ENCODE measurements around the gene BSND.
A peak's percentile ranks its signal among the peaks of the same experiment; 100 is the strongest.

The BSND gene

DNA sequence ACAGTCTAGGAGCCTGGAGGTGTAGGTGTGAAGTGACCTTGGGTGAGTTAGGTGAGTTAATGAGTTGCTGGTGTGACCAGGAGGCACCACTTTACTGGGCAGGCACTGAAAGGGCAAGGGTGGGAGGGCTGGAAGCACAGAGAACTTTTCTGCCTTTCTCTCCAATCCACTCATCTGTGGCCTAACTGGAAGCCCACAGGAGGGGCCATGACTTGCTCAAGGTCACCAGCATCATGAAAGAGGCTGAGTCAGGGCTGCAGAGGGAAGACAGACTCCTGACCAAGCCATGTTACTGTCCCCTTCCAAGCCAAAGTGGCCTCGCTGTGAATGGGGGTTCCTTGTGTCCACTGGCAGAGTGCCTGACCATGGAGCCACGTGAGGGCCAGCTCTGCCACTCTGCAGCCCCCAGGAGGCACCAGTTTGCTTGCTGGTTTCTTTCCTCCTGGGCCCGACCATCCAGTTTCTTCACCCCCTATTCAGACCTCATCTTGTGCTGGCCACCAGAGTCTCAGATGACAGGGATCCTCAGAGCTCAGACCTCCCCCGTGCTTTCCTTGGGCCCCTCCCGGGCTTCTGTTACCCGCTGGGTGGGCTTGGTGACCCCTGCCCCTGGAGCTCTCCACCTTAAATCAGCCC lies 4.3 kb upstream of the BSND start:
- no peak for DNase-seq

DNA sequence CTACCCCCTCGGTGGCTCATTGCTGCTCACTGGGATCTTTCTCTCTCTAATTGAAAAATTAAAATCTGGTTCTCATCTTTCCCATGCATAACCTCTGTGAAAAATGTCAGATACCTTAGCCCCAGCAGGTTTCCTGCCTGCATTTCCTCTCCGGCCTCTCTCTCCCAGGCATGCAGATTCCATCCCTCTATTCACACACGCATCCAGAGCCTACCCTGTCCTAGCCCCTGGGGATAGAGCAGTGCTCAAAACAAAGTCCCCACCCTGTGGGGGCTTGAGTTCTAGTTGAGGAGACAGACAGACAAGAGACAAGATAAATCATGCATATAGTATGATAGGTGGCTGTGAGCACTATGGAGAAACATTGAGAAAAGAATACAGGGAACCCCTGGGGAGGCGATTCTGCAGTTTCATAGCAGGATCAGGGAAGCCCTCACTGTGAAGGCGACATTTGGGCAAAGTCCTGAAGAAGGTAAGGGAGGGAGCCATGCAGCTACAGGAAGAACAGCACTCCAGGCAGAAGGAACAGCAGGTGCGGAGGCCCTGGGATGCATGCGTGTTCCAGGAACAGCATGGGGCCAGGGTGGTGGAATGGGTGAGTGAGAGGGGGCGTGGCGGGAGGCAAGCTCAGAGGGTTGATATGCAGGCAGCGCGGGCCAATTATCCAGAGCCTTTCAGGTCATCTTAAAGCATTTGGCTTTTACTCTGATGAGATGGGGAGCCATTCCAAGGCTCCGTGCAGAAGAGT lies 3.5 kb upstream of the BSND start:
- DNase-seq = no peak

DNA sequence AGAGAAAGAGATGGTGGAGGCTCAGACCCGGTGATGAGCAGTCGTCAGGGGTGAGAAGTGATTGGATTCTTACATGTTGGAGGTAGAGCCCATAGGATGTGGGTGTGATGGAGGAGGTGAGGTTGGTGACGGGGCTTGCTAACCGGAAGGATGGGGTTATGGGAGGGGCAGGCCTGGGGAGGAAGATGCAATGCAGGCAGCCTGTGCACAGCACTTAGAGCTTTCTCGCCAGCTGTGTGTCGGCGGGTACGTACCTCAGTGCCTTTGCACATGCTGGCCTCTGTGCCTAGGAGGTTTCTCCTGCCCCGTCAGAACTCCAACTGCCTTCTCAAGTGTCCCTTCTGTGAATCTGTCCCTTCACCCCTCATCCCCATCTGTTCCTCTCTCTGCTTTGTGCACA lies 2.9 kb upstream of the BSND start:
- DNase-seq = peak; percentile 13

- DNase-seq = peak; percentile 78
Measured at GRCh38 chr1:54996359-54996868, 2.3 kb upstream of the BSND start.

DNA sequence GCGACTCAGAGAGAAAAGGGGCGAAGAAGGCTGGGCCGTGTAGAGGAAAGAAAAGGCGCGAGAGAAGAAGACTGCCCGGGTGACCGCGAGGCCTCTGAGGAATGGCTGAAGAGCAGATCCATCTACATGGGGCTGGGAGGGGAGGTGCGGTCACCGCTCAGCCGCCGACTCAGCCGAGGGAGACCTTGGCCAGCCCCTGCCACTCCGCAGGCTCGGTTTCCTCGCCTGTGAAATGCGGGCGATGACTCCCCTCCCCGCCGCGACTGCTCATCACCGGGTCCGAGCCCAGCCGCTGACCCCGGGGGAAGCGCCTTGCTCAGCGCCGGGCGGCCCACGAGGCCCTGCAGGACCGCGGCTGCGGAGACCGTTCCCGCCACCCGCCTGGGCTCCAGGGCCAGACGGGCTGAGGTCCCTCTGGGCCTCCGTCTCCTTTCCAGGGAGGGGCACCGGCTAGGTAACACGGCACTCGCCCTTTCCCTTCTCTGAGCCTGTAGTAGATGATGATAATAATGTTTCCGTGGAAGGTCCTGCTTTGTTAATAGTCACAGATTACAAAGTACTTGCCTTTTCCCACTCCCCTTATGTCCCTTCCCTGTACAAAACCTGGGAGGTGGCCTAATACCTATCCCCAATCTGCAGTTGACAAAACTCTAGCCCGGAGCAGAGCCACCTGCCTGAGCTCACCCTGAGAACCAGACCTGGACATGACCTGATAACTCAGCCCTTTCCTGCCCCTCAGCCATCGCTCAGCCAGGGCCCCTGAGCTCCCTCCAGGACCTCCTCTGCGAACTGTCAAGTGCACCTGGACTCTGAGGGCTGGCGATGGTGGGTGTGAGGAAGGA lies 1.6 kb upstream of the BSND start:
- DNase-seq = no peak

GRCh38 chr1:54997711-54997986 lies 1.1 kb upstream of the BSND start:
- no peak for DNase-seq

- DNase-seq = no peak
Measured at GRCh38 chr1:54998100-54998499, 633 bp upstream of the BSND start.

- DNase-seq = no peak
Measured at GRCh38 chr1:55000110-55001085, 1.7 kb downstream of the BSND start.

- no peak for DNase-seq
Measured at GRCh38 chr1:55001311-55001710, 2.6 kb downstream of the BSND start.

DNA sequence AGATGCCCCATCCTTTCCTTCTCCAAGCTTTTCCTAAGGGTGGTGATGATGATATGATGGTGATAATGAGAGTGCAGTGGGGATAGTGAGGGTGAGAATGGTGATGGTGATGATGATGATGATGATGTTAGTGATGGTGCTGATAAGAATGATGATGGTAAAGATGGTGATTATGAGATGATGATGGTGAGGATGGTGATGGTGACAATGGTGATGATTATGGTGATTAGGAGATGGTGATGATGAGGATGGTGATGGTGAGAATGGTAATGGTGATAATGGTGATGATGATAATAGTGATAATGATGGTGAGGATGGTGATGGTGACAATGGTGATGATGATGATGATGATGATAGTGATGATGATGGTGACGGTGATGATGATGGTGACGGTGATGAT lies 4.0 kb downstream of the BSND start:
- DNase-seq = no peak

GRCh38 chr1:55005351-55006140 lies 6.8 kb downstream of the BSND start:
- no peak for DNase-seq

DNA sequence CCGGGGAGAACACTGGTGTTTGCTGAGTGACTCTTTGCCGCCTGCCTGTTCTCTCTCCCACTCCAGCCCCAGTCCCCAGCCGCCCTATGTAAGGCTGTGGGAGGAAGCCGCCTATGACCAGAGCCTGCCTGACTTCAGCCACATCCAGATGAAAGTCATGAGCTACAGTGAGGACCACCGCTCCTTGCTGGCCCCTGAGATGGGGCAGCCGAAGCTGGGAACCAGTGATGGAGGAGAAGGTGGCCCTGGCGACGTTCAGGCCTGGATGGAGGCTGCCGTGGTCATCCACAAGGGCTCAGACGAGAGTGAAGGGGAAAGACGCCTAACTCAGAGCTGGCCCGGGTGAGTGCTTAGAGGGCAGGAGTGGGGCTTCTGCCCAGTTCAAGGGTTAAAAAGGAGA lies 8.2 kb downstream of the BSND start:
- no peak for DNase-seq

GRCh38 chr1:55007625-55008024 lies 8.9 kb downstream of the BSND start:
- no peak for DNase-seq

- DNase-seq = no peak
Measured at GRCh38 chr1:55010194-55010886, 11.6 kb downstream of the BSND start.

- DNase-seq = no peak
Measured at GRCh38 chr1:55010887-55011217, 12.1 kb downstream of the BSND start.

- DNase-seq = no peak
Measured at GRCh38 chr1:55012661-55013060, 13.9 kb downstream of the BSND start.

DNA sequence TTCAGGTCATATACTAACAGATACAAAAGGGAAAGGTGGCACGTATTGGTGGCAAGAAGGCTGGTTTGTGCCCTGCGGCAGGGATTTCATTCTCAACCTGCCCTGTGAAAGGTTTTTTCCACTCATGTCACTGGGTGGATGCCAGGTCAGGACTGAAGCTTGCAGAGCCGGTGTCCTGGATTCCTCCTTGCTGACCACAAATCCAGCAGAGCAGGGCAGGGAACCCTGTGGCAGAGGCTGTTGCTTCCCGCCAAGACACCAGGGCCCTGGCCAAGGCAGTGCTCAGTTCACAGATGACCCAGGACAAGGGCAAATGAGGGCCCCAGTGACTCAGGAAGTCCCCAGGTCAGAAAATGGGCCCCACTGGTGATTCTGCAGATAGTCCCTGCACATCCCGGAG lies 16.4 kb downstream of the BSND start:
- no peak for DNase-seq

GRCh38 chr1:55015731-55016620 lies 17.2 kb downstream of the BSND start:
- no peak for DNase-seq

- no peak for DNase-seq
Measured at GRCh38 chr1:55018395-55018794, 19.7 kb downstream of the BSND start.

DNA sequence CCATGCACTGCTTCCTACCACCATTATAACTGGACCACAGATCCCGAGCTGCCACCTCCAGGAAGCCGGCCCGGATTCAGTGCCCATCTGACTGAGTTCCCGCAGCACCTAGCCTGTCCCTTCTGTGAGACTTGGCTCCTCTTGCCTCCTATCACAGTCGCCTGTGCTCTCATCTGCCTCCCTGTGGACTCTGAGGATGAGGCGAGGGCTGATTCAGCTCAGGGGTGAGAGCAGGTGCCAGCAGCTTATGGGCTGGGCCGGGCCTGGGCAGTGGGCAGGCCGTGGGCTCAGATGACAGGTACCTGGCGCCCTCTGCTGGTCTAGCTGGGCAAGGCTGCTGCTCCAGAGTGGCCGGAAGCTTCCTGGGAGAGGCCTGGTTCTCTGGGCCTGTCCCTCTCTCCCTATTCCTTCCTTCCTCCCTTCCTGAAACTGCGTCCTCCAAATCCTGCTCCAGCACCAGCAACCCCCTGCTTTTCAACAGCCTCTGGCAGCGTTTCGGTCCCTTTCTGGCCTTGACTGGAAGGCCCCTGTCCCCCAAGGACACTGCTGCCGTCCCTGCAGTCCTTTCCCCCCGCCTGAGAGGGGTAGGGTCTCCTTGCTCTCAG lies 23.3 kb downstream of the BSND start:
- DNase-seq = peak; percentile 57

All from activated CD4-positive, alpha-beta T cell treated with anti-CD3 and anti-CD28 coated beads, Interleukin-2, amount 50 U/mL, for 1 hour (primary cell).